Lung (tissue), 12 donors: Measurements from ENCODE around the gene ABLIM2. TPM values are rescaled to one million over a fixed set of nuclear protein-coding genes. Genes with fewer than 3 reads are reported as not detected.

ENCODE experiments used
- ATAC-seq: fragments of 200-7000 bp; cut with Tn5 transposase; one replicate; pipeline ENCODE4 v1.9.1; 2020; ENCODE audit warnings: moderate number of reproducible peaks; ENCODE audit not compliant: insufficient read depth, low FRiP score
- DNase-seq, 3 donors: peaks; one replicate each; pipeline ENCODE4 v3.0.0-alpha.2; 2013 to 2017
- H3K27ac ChIP-seq, 2 donors: one replicate each; pipeline ENCODE4 v1.5.1; 2013; ENCODE audit warnings: mild to moderate bottlenecking in 2 of 2, moderate library complexity in 2 of 2, control low read depth in 1 of 2, inconsistent platforms in 1 of 2, low read depth in 1 of 2, low read length in 1 of 2
- H3K27me3 ChIP-seq, 3 donors: one replicate each; pipeline ENCODE4 v1.5.1; 2013; ENCODE audit warnings: low read length in 2 of 3; ENCODE audit not compliant: control insufficient read depth in 3 of 3, insufficient read depth in 3 of 3
- H3K36me3 ChIP-seq, 4 donors: one replicate each; pipeline ENCODE4 v1.5.1; 2013; ENCODE audit warnings: low read length in 4 of 4, mild to moderate bottlenecking in 1 of 4, moderate library complexity in 1 of 4; ENCODE audit not compliant: control insufficient read depth in 4 of 4, insufficient read depth in 4 of 4
- H3K4me1 ChIP-seq, 5 donors: one replicate each; pipeline ENCODE4 v1.5.1; 2013; ENCODE audit warnings: low read length in 5 of 5, mild to moderate bottlenecking in 2 of 5, moderate library complexity in 1 of 5; ENCODE audit not compliant: control insufficient read depth in 5 of 5, insufficient read depth in 5 of 5
- H3K4me3 ChIP-seq: one replicate; pipeline ENCODE4 v1.5.1; 2013; ENCODE audit warnings: mild to moderate bottlenecking, control low read depth, moderate library complexity
- H3K9ac ChIP-seq, 2 donors: one replicate each; pipeline ENCODE4 v1.5.1; 2013; ENCODE audit warnings: low read length in 2 of 2, control low read depth in 1 of 2; ENCODE audit not compliant: insufficient read depth in 1 of 2
- H3K9me3 ChIP-seq, 4 donors: one replicate each; pipeline ENCODE4 v1.5.1; 2013; ENCODE audit warnings: low read length in 3 of 4, mild to moderate bottlenecking in 1 of 4, moderate library complexity in 1 of 4; ENCODE audit not compliant: control insufficient read depth in 4 of 4, insufficient read depth in 3 of 4
- WGBS, 2 donors: extraction: QIAGEN DNeasy Blood & Tissue Kit; methylation state at CpG; one replicate each; pipeline ENCODE4 v1.1.7; 2013; 5-methylcytosine and 5-hydroxymethylcytosine counted together
- polyA plus RNA-seq, 2 donors: library from polyadenylated mRNA; stranded (reverse); fragments of 200-250 nt; gene quantifications; one replicate each; pipeline ENCODE4 v1.2.1, GENCODE V29; 2013
- total RNA-seq, 2 donors: library from RNA; depleted of rRNA in 1 of 2; stranded (reverse); fragments of >200 nt in 1 of 2; gene quantifications; one replicate each; pipeline ENCODE4 v1.2.1, GENCODE V29; 2014 to 2021
- TF ChIP-seq, protein P1 (sequence below): IDR thresholded peaks from 2 replicates; pipeline ENCODE4 v1.5.1; 2012; ENCODE audit warnings: mild to moderate bottlenecking; ENCODE audit errors: control extremely low read depth, extremely low read depth
- donor health status: control.
- donor health status: control.
- donor health status: Bipolar disorder and iron deficiency.
- donor health status: healthy.
- donor health status: DM: yes; HTN: yes; CAD: no.

Gene ABLIM2
- total and polyA plus RNA-seq, 4 donors, result 1.7 to 10.9 (median 5.2) TPM

DNA sequence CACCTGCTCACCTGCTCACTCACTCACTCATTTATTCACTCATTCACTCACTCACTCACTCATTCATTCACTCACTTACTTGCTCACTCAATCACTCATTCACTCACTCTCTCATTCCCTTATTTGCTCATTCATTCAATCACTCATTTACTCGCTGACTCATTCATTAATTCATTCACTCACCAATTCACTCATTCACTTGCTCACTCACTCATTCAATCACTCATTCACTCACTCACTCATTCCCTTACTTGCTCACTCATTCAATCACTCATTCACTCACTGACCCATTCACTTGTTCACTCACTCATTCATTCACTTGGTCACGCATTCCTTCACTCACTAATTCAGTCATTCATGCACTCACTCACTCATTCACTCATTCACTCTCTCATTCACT is 130.2 kb downstream of the ABLIM2 start:
- Histone ChIP-seq H3K4me1 (no peaks in the 10 kb centered on the region), H3K9me3 (no peaks in the 10 kb centered on the region), H3K27ac (no peak overlapping the region), H3K4me3 (no peak overlapping the region), H3K36me3 (peaks cover 0 to 2% (median 0%) of the 10 kb centered on the region in 4 donors), H3K27me3 (no peaks in the 10 kb centered on the region), H3K9ac (no peak overlapping the region)
- no peak for ATAC-seq
- no peak for DNase-seq
- TF ChIP-seq, protein P1, sequence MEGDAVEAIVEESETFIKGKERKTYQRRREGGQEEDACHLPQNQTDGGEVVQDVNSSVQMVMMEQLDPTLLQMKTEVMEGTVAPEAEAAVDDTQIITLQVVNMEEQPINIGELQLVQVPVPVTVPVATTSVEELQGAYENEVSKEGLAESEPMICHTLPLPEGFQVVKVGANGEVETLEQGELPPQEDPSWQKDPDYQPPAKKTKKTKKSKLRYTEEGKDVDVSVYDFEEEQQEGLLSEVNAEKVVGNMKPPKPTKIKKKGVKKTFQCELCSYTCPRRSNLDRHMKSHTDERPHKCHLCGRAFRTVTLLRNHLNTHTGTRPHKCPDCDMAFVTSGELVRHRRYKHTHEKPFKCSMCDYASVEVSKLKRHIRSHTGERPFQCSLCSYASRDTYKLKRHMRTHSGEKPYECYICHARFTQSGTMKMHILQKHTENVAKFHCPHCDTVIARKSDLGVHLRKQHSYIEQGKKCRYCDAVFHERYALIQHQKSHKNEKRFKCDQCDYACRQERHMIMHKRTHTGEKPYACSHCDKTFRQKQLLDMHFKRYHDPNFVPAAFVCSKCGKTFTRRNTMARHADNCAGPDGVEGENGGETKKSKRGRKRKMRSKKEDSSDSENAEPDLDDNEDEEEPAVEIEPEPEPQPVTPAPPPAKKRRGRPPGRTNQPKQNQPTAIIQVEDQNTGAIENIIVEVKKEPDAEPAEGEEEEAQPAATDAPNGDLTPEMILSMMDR, result no peak
- WGBS, 2 donors, result 93 to 95% methylated on average over 2 of the region's 2 CpGs

DNA sequence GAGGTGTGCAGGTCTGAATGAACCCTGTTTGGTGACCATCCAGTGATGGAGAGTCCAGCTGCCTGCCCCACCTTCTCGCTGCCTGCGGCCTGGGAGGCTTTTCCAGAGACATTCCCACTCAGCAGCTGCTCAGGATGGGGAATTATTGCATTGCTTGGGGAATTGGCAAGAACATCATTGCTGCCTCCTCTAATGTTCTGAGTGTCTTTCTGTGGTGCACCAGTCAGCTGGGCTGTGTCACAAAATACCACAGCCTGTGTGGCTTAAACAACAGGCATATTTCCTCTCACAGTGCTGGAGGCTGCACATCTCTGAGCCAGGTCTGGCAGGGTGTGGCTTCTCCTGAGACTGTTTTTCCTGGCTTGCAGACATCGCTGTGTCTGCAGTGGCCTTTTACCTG is 132.2 kb downstream of the ABLIM2 start:
- no peak overlapping the region for H3K9ac ChIP-seq
- H3K36me3 ChIP-seq, result peaks cover 0 to 2% (median 0%) of the 10 kb centered on the region in 4 donors
- DNase-seq, result no peak
- 85 to 95% methylated on average over 3 of the region's 3 CpGs for WGBS, 2 donors
- no peaks in the 10 kb centered on the region for H3K4me1 ChIP-seq
- TF ChIP-seq, protein P1, result no peak
- no peak for ATAC-seq
- H3K9me3 ChIP-seq, result no peaks in the 10 kb centered on the region
- no peaks in the 10 kb centered on the region for H3K27me3 ChIP-seq
- H3K27ac ChIP-seq, result no peak overlapping the region
- H3K4me3 ChIP-seq, result no peak overlapping the region

DNA sequence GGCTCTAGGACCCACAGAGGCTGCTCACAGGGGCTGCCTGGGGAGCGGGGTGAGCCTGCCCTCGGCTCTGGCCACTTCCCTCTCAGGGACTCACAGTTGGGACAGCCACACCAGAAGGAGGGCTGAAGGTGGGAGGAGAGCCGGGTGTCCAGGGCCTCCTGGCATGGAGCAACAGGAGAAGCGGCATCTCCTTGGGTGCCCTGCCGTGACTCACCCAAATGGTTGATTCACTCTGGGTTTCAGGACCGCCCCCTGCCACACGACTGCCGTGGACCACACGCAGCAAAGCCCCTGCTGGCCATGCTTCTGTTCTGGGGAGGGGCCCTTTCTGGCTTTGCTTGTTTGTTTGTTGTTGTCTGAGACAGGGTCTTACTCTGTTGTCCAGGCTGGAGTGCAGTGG is 132.9 kb downstream of the ABLIM2 start:
- ATAC-seq (no peak), DNase-seq (no peak)
- Histone ChIP-seq H3K9me3 (no peaks in the 10 kb centered on the region), H3K4me3 (no peak overlapping the region), H3K27ac (no peak overlapping the region), H3K9ac (no peak overlapping the region), H3K4me1 (no peaks in the 10 kb centered on the region), H3K36me3 (peaks cover 0 to 2% (median 0%) of the 10 kb centered on the region in 4 donors), H3K27me3 (no peaks in the 10 kb centered on the region)
- TF ChIP-seq, protein P1, result no peak
- WGBS, 2 donors, result 82 to 91% methylated on average over 8 to 9 of the region's 9 CpGs
